Common myeloid progenitor, CD34-positive (primary cell): ENCODE results near the gene DISP2.

Experiments used
- CTCF ChIA-PET: fragments of 350-600 bp; sonication (Branson Sonifier 250); formaldehyde crosslinking; loops from one replicate; lab custom pipeline; 2021; ENCODE audit warnings: antibody characterized with exemption; lab: Charles Lee
- POLR2A ChIA-PET: fragments of 350-600 bp; sonication (Branson Sonifier 250); formaldehyde crosslinking; loops from one replicate; lab custom pipeline; 2021; ENCODE audit warnings: antibody characterized with exemption; lab: Charles Lee
- DNase-seq, 3 donors: peaks; one replicate each; pipeline versions ENCODE4 v3.0.0 to v3.0.0-alpha.2; 2013
- H3K27ac ChIP-seq, 2 experiments: 1 replicate in 1 of 2; 2 replicates in 1 of 2; pipeline ENCODE4 v1.7.0; 2013; ENCODE audit warnings: inconsistent platforms in 2 of 2, low read length in 2 of 2, mild to moderate bottlenecking in 2 of 2, low read depth in 1 of 2, moderate library complexity in 1 of 2; ENCODE audit not compliant: severe bottlenecking in 2 of 2, insufficient read depth in 1 of 2, poor library complexity in 1 of 2
- H3K27me3 ChIP-seq, 5 experiments: replicated peaks in 2 of 5; 1 replicate in 3 of 5; 2 replicates in 2 of 5; pipeline versions ENCODE4 v1.6.1 to v1.7.0; 2013; ENCODE audit warnings: low read length in 4 of 5, mild to moderate bottlenecking in 2 of 5, moderate library complexity in 2 of 5, inconsistent platforms in 1 of 5; ENCODE audit not compliant: insufficient read depth in 5 of 5, control insufficient read depth in 4 of 5
- H3K36me3 ChIP-seq, 4 experiments: 1 replicate in 2 of 4; 2 replicates in 2 of 4; pipeline versions ENCODE4 v1.6.1 to v1.7.0; 2013; ENCODE audit warnings: low read length in 3 of 4, control low read depth in 1 of 4, mild to moderate bottlenecking in 1 of 4; ENCODE audit not compliant: control insufficient read depth in 4 of 4, insufficient read depth in 4 of 4
- H3K4me1 ChIP-seq, 4 experiments: 1 replicate in 3 of 4; 2 replicates in 1 of 4; pipeline versions ENCODE4 v1.6.1 to v1.7.1; 2013; ENCODE audit warnings: low read length in 3 of 4, mild to moderate bottlenecking in 3 of 4, control low read depth in 1 of 4, inconsistent platforms in 1 of 4, moderate library complexity in 1 of 4; ENCODE audit not compliant: control insufficient read depth in 4 of 4, insufficient read depth in 4 of 4; ENCODE audit errors: control extremely low read depth in 1 of 4
- H3K4me3 ChIP-seq, 7 experiments: 1 replicate in 4 of 7; 2 replicates in 3 of 7; pipeline versions ENCODE4 v1.5.1 to v1.7.0; 2013; ENCODE audit warnings: mild to moderate bottlenecking in 7 of 7, low read length in 6 of 7, moderate library complexity in 6 of 7, inconsistent platforms in 2 of 7, low read depth in 2 of 7, control low read depth in 1 of 7; ENCODE audit not compliant: insufficient read depth in 4 of 7, control insufficient read depth in 1 of 7; ENCODE audit errors: extremely low read depth in 1 of 7
- H3K9me3 ChIP-seq, 5 experiments: 1 replicate in 4 of 5; 2 replicates in 1 of 5; pipeline versions ENCODE4 v1.6.1 to v1.7.1; 2013; ENCODE audit warnings: low read length in 4 of 5, mild to moderate bottlenecking in 2 of 5, inconsistent platforms in 1 of 5, low read depth in 1 of 5, moderate library complexity in 1 of 5; ENCODE audit not compliant: control insufficient read depth in 4 of 5, insufficient read depth in 2 of 5; ENCODE audit errors: control extremely low read depth in 1 of 5
- WGBS: methylation state at CpG from one replicate; pipeline ENCODE4 v1.1.5; 2013; ENCODE audit not compliant: insufficient coverage; 5-methylcytosine and 5-hydroxymethylcytosine counted together

Gene DISP2

GRCh38 chr15:40397688-40398412 is 39.8 kb downstream of the DISP2 start:
- no peaks in the 10 kb centered on the region for H3K27me3 ChIP-seq
- peak overlapping the region in 5 of 7 experiments; percentile 12 to 65 (median 51) for H3K4me3 ChIP-seq
- WGBS: 95% methylated on average over 6 of the region's 8 CpGs
- no peaks in the 10 kb centered on the region for H3K9me3 ChIP-seq
- peaks cover 3 to 20% (median 10%) of the 10 kb centered on the region in 4 experiments for H3K36me3 ChIP-seq
- H3K4me1 ChIP-seq: peaks cover 9 to 38% (median 24%) of the 10 kb centered on the region in 4 experiments
- ChIA-PET POLR2A (no interaction called here), CTCF (interaction anchor here (0.5 to 2.3 kb wide), 17 partner anchors 8 to 325 kb away, joined by 3 to 8 read pairs (median 4); partner anchors contain the start of genes IVD and KNSTRN)
- no peak overlapping the region for H3K27ac ChIP-seq
- no peak for DNase-seq

- Histone ChIP-seq H3K36me3 (peaks cover 0 to 14% (median 5%) of the 10 kb centered on the region in 4 experiments), H3K27me3 (no peaks in the 10 kb centered on the region), H3K4me3 (peak overlapping the region in 5 of 7 experiments; percentile 12 to 65 (median 51)), H3K27ac (no peak overlapping the region), H3K9me3 (no peaks in the 10 kb centered on the region), H3K4me1 (peaks cover 9 to 38% (median 24%) of the 10 kb centered on the region in 4 experiments)
- WGBS: 0% methylated on average over 3 of the region's 4 CpGs
- ChIA-PET POLR2A (no interaction called here), CTCF (interaction anchor here (0.8 to 2.3 kb wide), 10 partner anchors 10 to 89 kb away, joined by 3 to 8 read pairs (median 4); partner anchors contain the start of gene KNSTRN)
- peak; percentile 65 to 88 (median 86) for DNase-seq
Measured at GRCh38 chr15:40398413-40398873, 40.4 kb downstream of the DISP2 start.

DNA sequence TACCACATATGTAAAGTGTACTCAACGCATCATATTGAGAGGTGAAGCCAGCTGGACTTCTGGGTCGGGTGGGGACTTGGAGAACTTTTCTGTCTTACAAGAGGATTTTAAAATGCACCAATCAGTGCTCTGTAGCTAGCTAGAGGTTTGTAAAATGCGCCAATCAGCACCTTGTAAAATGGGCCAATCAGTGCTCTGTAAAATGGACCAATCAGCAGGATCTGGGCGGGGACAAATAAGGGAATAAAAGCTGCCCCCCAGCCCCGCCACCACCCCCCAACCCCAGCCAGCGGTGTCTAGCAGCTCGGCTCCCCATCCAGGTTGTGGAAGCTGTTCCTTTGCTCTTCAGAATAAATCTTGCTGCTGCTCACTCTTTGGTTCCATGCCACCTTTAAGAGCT is 41.4 kb downstream of the DISP2 start:
- CTCF ChIA-PET: interaction anchor here (0.7 to 2.3 kb wide), 3 partner anchors 31 to 83 kb away, joined by 3 to 8 read pairs (median 4); no protein-coding TSS in a partner anchor
- peak in 1 of 3 donors; percentile 19 for DNase-seq
- peaks cover 0 to 5% (median under 1%) of the 10 kb centered on the region in 4 experiments for H3K36me3 ChIP-seq
- POLR2A ChIA-PET: no interaction called here
- H3K27ac ChIP-seq: no peak overlapping the region
- H3K9me3 ChIP-seq: no peaks in the 10 kb centered on the region
- H3K4me1 ChIP-seq: peaks cover 9 to 38% (median 24%) of the 10 kb centered on the region in 4 experiments
- no peak overlapping the region for H3K4me3 ChIP-seq
- H3K27me3 ChIP-seq: no peaks in the 10 kb centered on the region
- 78% methylated on average over 5 of the region's 7 CpGs for WGBS

- H3K36me3 ChIP-seq: peaks cover 1 to 31% (median 20%) of the 10 kb centered on the region in 4 experiments
- peak within 1 kb of the TSS; percentile 61 to 81 for H3K27ac ChIP-seq
- ChIA-PET CTCF (interaction anchor here (0.8 to 3.7 kb wide), 11 partner anchors 8 to 83 kb away, joined by 3 to 31 read pairs (median 5); partner anchors contain the start of gene INAFM2), POLR2A (interaction anchor here (0.6 to 1.0 kb wide), 2 partner anchors 8 to 167 kb away, joined by 3 to 5 read pairs; partner anchors contain the start of gene PAK6)
- DNase-seq: peak; percentile 92 to 97 (median 97)
- WGBS: 1% methylated on average over 41 of the region's 54 CpGs
- no peaks in the 10 kb centered on the region for H3K27me3 ChIP-seq
- H3K9me3 ChIP-seq: no peaks in the 10 kb centered on the region
- peaks cover 10 to 29% (median 25%) of the 10 kb centered on the region in 4 experiments for H3K4me1 ChIP-seq
- H3K4me3 ChIP-seq: peak within 1 kb of the TSS; percentile 38 to 95 (median 83)
Measured at GRCh38 chr15:40405501-40406381, 47.7 kb downstream of the DISP2 start, which contains the start of gene IVD. IVD (plus strand) TSS chr15:40405795; CDS start chr15:40405828, 33 bp downstream.

- Histone ChIP-seq H3K36me3 (peaks cover 9 to 48% (median 37%) of the 10 kb centered on the region in 4 experiments), H3K4me1 (peaks cover 10 to 29% (median 25%) of the 10 kb centered on the region in 4 experiments), H3K27ac (peak overlapping the region in 1 of 2 experiments; percentile 14), H3K27me3 (no peaks in the 10 kb centered on the region), H3K9me3 (no peaks in the 10 kb centered on the region), H3K4me3 (peak overlapping the region in 3 of 7 experiments; percentile 26 to 38 (median 34))
- POLR2A ChIA-PET: no interaction called here
- DNase-seq: no peak
- 92% methylated on average over 8 of the region's 8 CpGs for WGBS
- CTCF ChIA-PET: interaction anchor here (0.6 to 3.7 kb wide), 8 partner anchors 9 to 140 kb away, joined by 3 to 31 read pairs (median 5); no protein-coding TSS in a partner anchor
Measured at GRCh38 chr15:40407330-40407990, 49.4 kb downstream of the DISP2 start.

GRCh38 chr15:40409366-40409765 is 51.3 kb downstream of the DISP2 start:
- no peak for DNase-seq
- Histone ChIP-seq H3K4me1 (peaks cover 10 to 29% (median 25%) of the 10 kb centered on the region in 4 experiments), H3K36me3 (peaks cover 16 to 65% (median 47%) of the 10 kb centered on the region in 4 experiments), H3K27ac (no peak overlapping the region), H3K9me3 (no peaks in the 10 kb centered on the region), H3K4me3 (no peak overlapping the region), H3K27me3 (no peaks in the 10 kb centered on the region)
- ChIA-PET POLR2A (interaction anchor here (0.6 kb wide), 1 partner anchor 13 kb away, joined by 3 read pairs; no protein-coding TSS in a partner anchor), CTCF (interaction anchor here (0.7 to 2.5 kb wide), 4 partner anchors 13 to 66 kb away, joined by 3 to 11 read pairs (median 3); no protein-coding TSS in a partner anchor)
- WGBS: 92% methylated on average over 2 of the region's 3 CpGs
